ENCODE measurements around the gene AAR2.

Gene AAR2

GRCh38 chr20:36235892-36236785 lies at the start of gene AAR2:
Gene AAR2, plus strand, starts transcription at chr20:36236478. Its CDS starts 3,391 bp downstream, at chr20:36239869.
- peak; percentile 90 for DNase-seq

GRCh38 chr20:36193977-36194712 lies 42.1 kb upstream of the AAR2 start:
- no peak for DNase-seq

- no peak for DNase-seq
These were observed 39.6 kb upstream of the AAR2 start for GRCh38 chr20:36196676-36197075.

- no peak for DNase-seq
These were observed 39.0 kb upstream of the AAR2 start for GRCh38 chr20:36197271-36197670.

GRCh38 chr20:36199345-36200257 lies 36.7 kb upstream of the AAR2 start:
- DNase-seq, result peak; percentile 77

GRCh38 chr20:36200451-36200850 lies 35.8 kb upstream of the AAR2 start:
- no peak for DNase-seq

GRCh38 chr20:36201198-36201597 lies 35.1 kb upstream of the AAR2 start:
- DNase-seq, result no peak

- peak; percentile 86 for DNase-seq
These were observed 33.4 kb upstream of the AAR2 start for GRCh38 chr20:36202891-36203338.

GRCh38 chr20:36203861-36204260 lies 32.4 kb upstream of the AAR2 start:
- no peak for DNase-seq

- DNase-seq, result no peak
These were observed 31.3 kb upstream of the AAR2 start for GRCh38 chr20:36205026-36205425.

- DNase-seq, result no peak
These were observed 30.2 kb upstream of the AAR2 start for GRCh38 chr20:36206068-36206467.

- no peak for DNase-seq
These were observed 29.6 kb upstream of the AAR2 start for GRCh38 chr20:36206641-36207040.

- DNase-seq, result no peak
These were observed 28.7 kb upstream of the AAR2 start for GRCh38 chr20:36207602-36208001.

GRCh38 chr20:36208257-36208656 lies 28.0 kb upstream of the AAR2 start:
- no peak for DNase-seq

- no peak for DNase-seq
These were observed 25.7 kb upstream of the AAR2 start for GRCh38 chr20:36210436-36211021.

GRCh38 chr20:36213362-36213761 lies 22.9 kb upstream of the AAR2 start:
- no peak for DNase-seq

- peak; percentile 32 for DNase-seq
These were observed 21.5 kb upstream of the AAR2 start for GRCh38 chr20:36214684-36215256.

- no peak for DNase-seq
These were observed 20.5 kb upstream of the AAR2 start for GRCh38 chr20:36215778-36216177.

- DNase-seq, result no peak
These were observed 19.8 kb upstream of the AAR2 start for GRCh38 chr20:36216314-36217025.

- peak; percentile 11 for DNase-seq
These were observed 19.1 kb upstream of the AAR2 start for GRCh38 chr20:36217226-36217625.

- DNase-seq, result no peak
These were observed 17.8 kb upstream of the AAR2 start for GRCh38 chr20:36218380-36219064.

Data from NCI-H2171 treated with DMSO at 0.1 percent for 48 hours (cell line).